ENCODE results near the gene WBP2. TPM values are rescaled to one million over a fixed set of nuclear protein-coding genes. Genes with fewer than 3 reads are reported as not detected.

WBP2 gene
- total and polyA plus RNA-seq, 2 of the 13 experiments (the other 11 are each of a cell fraction or from before 2014, with no cell fraction given) = 29.2 to 29.5 TPM

- TF ChIP-seq ZNF850 (CRISPR knock-in tag; conservative IDR thresholded peaks at IDR 0.05) = no peak
- TF ChIP-seq ZNF761 (CRISPR knock-in tag; conservative IDR thresholded peaks at IDR 0.05) = peak; percentile 97
- TF ChIP-seq KMT2B (CRISPR knock-in tag; IDR thresholded peaks at IDR 0.05) = peak; percentile 76
- TF ChIP-seq FOXP1 (IDR thresholded peaks at IDR 0.05) = peak; percentile 92
- peak; percentile 94 for TF ChIP-seq FOXP1 (CRISPR knock-in tag; IDR thresholded peaks at IDR 0.05)
- TF ChIP-seq HES4 (CRISPR knock-in tag; IDR thresholded peaks at IDR 0.05; ENCODE audit: borderline replicate concordance) = 0 out of 2 replicates have a peak, but pooled peaks have one; percentile 18
- no peak for TF ChIP-seq ZNF460 (CRISPR knock-in tag; IDR thresholded peaks at IDR 0.05; ENCODE audit: borderline replicate concordance)
- TF ChIP-seq, protein P1, sequence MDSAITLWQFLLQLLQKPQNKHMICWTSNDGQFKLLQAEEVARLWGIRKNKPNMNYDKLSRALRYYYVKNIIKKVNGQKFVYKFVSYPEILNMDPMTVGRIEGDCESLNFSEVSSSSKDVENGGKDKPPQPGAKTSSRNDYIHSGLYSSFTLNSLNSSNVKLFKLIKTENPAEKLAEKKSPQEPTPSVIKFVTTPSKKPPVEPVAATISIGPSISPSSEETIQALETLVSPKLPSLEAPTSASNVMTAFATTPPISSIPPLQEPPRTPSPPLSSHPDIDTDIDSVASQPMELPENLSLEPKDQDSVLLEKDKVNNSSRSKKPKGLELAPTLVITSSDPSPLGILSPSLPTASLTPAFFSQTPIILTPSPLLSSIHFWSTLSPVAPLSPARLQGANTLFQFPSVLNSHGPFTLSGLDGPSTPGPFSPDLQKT (CRISPR knock-in tag; IDR thresholded peaks at IDR 0.05; ENCODE audit: borderline replicate concordance) = no peak
- no peak for TF ChIP-seq SOX6 (IDR thresholded peaks at IDR 0.05)
- peak; percentile 95 for TF ChIP-seq SOX6 (CRISPR knock-in tag; IDR thresholded peaks at IDR 0.05)
- TF ChIP-seq IKZF1 (IDR thresholded peaks at IDR 0.05) = no peak
- no peak for TF ChIP-seq HOXA9 (CRISPR knock-in tag; IDR thresholded peaks at IDR 0.05; ENCODE audit: borderline replicate concordance)
- TF ChIP-seq IRX3 (CRISPR knock-in tag; IDR thresholded peaks at IDR 0.05; ENCODE audit: borderline replicate concordance, low read depth) = no peak
- no peak for TF ChIP-seq ZIK1 (CRISPR knock-in tag; IDR thresholded peaks at IDR 0.05; ENCODE audit: borderline replicate concordance, low read depth)
- no peak for TF ChIP-seq ATAD3A (CRISPR knock-in tag; IDR thresholded peaks at IDR 0.05)
- TF ChIP-seq EED (CRISPR knock-in tag; IDR thresholded peaks at IDR 0.05) = 0 out of 2 replicates have a peak, but pooled peaks have one; percentile 49
- peak; percentile 24; the same call in 1 of the 2 replicates for TF ChIP-seq RFX1 (IDR thresholded peaks at IDR 0.05)
- peak; percentile 88 for TF ChIP-seq RFXANK (CRISPR knock-in tag; IDR thresholded peaks at IDR 0.05)
- peak; percentile 62; the same call in 1 of the 2 replicates for TF ChIP-seq ARNTL (CRISPR knock-in tag; IDR thresholded peaks at IDR 0.05)
- peak; percentile 85 for TF ChIP-seq KAT8 (CRISPR knock-in tag; IDR thresholded peaks at IDR 0.05)
- TF ChIP-seq ZNF547 (CRISPR knock-in tag; IDR thresholded peaks at IDR 0.05) = no peak
- TF ChIP-seq CHD4 (IDR thresholded peaks at IDR 0.05; ENCODE audit: borderline replicate concordance, low read length) = no peak; the same call in 1 of the 2 replicates
- no peak for TF ChIP-seq CCAR2 (optimal IDR thresholded peaks at IDR 0.05; ENCODE audit: low read depth, low read length)
- TF ChIP-seq HNF4G (IDR thresholded peaks at IDR 0.05; ENCODE audit: borderline replicate concordance, low read depth, low read length) = peak; percentile 40; the same call in 1 of the 2 replicates
- TF ChIP-seq HNF4G (CRISPR knock-in tag; IDR thresholded peaks at IDR 0.05; ENCODE audit: borderline replicate concordance, low read depth) = no peak
- TF ChIP-seq, protein P2, sequence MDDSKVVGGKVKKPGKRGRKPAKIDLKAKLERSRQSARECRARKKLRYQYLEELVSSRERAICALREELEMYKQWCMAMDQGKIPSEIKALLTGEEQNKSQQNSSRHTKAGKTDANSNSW (CRISPR knock-in tag; IDR thresholded peaks at IDR 0.05; ENCODE audit: borderline replicate concordance) = no peak
- 0 out of 2 replicates have a peak, but pooled peaks have one; percentile 26 for TF ChIP-seq BHLHE40 (IDR thresholded peaks at IDR 0.05; ENCODE audit: low read length)
- no peak for TF ChIP-seq ZNF780A (CRISPR knock-in tag; IDR thresholded peaks at IDR 0.05)
- TF ChIP-seq ZNF543 (CRISPR knock-in tag; IDR thresholded peaks at IDR 0.05) = no peak; the same call in 1 of the 2 replicates
- peak; percentile 97 for TF ChIP-seq SMAD3 (CRISPR knock-in tag; IDR thresholded peaks at IDR 0.05)
- TF ChIP-seq ZNF138 (CRISPR knock-in tag; IDR thresholded peaks at IDR 0.05; ENCODE audit: low read depth) = 0 out of 2 replicates have a peak, but pooled peaks have one; percentile 70
Measured at GRCh38 chr17:75869282-75870141, 14.4 kb upstream of the WBP2 start (continued).

Data from HepG2 (cell line).